HG02981 (cell line): Measurements from ENCODE around the gene SUPT3H.
"Not testable (repeated sequence)": the region's sequence is repeated elsewhere in the genome, so short reads cannot be mapped to it uniquely, and the experiment has no call there.

Experiments
- ATAC-seq: cut with Tn5 transposase; IDR thresholded peaks from one replicate; pipeline ENCODE4 v1.9.1; 2021; ENCODE audit warnings: mild to moderate bottlenecking, moderate library complexity; ENCODE audit not compliant: unreplicated experiment

SUPT3H gene

GRCh38 chr6:44920952-44921491 is 456.7 kb downstream of the SUPT3H start:
- no peak for ATAC-seq

- ATAC-seq, result no peak
Observed at GRCh38 chr6:44918671-44919296, 458.9 kb downstream of the SUPT3H start.

DNA sequence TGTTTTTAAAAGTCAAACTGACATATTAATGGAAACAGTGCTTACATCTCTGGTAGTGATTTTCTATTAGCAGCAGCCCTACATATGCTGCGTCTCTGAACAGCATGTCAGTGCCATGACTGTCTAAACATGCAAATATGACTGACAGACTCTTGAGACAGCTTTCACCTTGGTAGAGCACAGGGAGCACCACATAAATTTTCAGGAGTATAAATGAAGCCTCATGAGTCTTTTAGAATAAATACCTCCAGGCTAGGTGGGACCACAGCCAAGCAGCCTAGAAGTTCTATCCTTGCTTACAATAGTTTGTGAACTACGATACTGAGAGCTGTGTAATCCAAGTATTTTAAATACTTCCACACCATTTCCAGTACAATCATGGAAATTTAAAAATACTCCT is 460.3 kb downstream of the SUPT3H start:
- no peak for ATAC-seq

DNA sequence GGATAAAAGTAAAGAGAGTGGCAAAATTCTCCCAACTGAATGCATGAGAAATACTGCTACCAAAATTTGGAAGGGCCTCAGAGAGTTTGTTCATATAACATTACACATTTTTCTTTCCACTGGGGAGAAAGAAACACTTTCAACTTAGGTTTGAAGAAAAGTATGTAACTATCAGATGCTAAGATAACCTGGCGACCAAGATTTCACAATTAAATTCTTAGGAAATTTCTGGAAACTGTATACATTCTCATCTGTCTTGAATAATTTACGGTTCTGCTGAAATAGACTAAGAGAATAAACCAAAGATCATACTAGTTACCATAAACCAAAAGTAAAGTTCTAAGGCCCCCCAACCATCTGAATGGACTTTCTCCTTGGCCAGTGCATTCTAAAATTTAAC is 462.6 kb downstream of the SUPT3H start:
- no peak for ATAC-seq

- no peak for ATAC-seq
Observed at GRCh38 chr6:44914141-44914540, 463.6 kb downstream of the SUPT3H start.

- ATAC-seq, result no peak
Observed at GRCh38 chr6:44906761-44907160, 471.0 kb downstream of the SUPT3H start.

GRCh38 chr6:44900358-44900757 is 477.4 kb downstream of the SUPT3H start:
- ATAC-seq, result not testable (repeated sequence)

- ATAC-seq, result no peak
Observed at GRCh38 chr6:44898296-44898930, 479.3 kb downstream of the SUPT3H start.

- no peak for ATAC-seq
Observed at GRCh38 chr6:44897316-44897715, 480.4 kb downstream of the SUPT3H start.

- ATAC-seq, result no peak
Observed at GRCh38 chr6:44896701-44897100, 481.0 kb downstream of the SUPT3H start.

GRCh38 chr6:44892579-44892978 is 485.2 kb downstream of the SUPT3H start:
- no peak for ATAC-seq

GRCh38 chr6:44879071-44879470 is 498.7 kb downstream of the SUPT3H start:
- not testable (repeated sequence) for ATAC-seq

- not testable (repeated sequence) for ATAC-seq
Observed at GRCh38 chr6:44876638-44877037, 501.1 kb downstream of the SUPT3H start.

DNA sequence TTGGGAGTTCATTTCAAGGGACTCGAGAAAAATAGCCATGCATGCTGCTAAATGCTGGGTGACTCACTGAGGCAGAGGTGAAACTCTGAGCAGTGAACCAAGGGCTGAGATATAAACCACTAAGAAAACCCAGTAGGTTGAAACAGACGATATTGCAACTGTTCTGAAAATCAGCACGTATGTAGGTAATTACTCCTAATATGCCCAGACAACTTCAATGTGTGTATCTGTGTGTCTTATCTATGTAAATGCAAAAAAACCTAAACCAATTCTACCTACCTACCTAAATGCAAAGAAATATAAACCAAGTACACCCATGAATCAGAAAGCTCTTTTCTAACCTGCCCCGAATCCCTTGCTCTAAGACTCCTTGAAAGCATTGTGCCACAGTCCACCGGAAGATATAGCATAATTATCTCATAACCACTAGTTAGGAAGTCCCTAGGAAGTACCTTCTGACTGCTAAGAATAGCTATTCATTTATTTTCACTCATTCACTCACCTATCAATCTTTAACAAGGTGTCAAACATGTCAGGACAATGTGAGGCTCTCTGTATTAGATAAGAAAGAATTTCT is 508.3 kb downstream of the SUPT3H start:
- peak; percentile 78 for ATAC-seq

DNA sequence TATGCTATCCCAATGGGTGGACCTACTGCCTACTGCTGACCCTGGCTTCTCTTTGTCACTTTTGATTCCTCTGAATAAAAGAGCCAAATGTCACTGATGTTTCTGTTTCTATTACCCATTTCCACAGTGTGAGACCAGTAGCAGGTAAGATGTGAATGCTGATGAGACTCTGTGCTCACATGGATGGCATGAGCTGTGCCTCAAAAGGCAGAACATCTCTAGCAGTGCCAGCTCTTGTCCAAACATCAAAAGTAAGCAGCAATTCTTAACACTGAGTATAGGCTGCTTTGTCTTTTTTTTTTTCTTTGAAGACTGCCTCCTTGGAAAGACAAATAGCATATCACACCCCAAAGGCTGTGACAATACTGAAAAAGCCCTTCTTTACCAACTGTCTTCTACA is 508.8 kb downstream of the SUPT3H start:
- peak; percentile 7 for ATAC-seq

- peak; percentile 32 for ATAC-seq
Observed at GRCh38 chr6:44868335-44868668, 509.4 kb downstream of the SUPT3H start.

DNA sequence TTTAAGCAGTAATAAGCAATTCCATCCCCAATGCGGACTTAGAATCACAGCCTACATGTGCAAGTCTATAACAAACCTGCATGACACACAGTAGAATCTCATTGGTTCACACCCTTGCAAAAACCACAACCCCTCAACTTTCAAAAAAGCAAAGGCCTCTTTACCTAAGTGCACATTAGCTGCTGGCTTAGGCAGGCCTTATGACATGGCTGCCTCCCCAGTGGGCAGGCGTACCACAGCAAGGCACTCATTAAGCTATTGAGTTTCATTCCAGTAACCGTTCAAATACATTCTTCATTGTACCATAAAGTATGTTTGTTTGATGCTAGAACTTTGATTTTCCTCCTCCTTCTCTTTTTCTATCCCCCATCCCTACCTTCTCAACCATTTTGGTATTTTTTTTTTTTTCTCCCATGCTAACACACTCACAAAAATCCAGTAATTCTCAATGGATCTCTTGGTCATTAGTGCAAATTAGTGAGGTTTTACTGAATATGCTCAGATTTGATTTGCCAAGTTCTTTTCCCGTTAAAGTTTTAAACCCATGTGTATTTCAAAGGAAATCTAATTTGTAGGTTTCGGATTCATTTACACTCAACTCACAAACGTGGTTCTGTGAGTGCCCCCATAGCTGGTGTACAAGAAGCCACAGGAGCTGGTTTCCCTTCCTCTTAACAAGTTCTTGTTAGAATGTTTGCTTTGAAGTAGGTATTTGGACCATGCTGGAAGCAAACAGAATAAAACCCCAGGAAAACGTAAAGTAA is 510.0 kb downstream of the SUPT3H start:
- peak; percentile 46 for ATAC-seq

DNA sequence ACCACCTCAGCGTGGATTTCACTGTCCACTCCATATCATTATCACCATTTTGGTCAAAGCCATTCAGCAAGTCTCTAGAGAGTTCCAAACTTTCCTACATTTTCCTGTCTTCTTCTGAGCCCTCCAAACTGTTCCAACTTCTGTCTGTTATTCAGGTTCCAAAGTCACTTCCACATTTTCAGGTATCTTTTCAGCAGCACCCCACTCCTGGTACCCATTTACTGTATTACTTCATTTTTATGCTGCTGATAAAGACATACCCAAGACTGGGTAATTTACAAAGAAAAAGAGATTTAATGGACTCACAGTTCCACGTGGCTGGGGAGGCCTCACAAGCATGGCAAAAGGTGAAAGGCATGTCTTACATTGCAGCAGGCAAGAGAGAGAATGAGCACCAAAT is 512.5 kb downstream of the SUPT3H start:
- ATAC-seq, result not testable (repeated sequence)

GRCh38 chr6:44859901-44860410 is 517.8 kb downstream of the SUPT3H start:
- no peak for ATAC-seq

DNA sequence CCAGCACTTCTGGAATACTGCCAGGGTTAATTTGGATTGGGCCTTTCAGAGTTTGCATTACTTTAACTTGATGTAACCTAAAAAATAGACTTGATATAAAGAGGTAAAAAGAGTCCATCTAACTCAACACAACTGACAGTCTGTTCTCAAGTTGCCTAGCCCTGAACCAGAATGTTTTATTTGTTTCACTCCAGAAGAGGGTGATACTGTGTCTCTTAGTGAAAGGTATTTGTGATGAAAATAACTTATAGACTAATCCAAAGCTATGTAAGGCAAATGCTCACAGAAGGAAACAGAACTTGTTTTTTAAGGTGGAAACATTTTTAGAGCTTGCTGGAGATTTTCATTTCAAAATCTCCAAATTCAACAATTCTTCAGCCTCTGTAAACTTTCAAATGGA is 518.7 kb downstream of the SUPT3H start:
- ATAC-seq, result no peak

GRCh38 chr6:44856479-44856878 is 521.3 kb downstream of the SUPT3H start:
- ATAC-seq, result no peak
